ENCODE measurements around the gene TMC4.

GRCh38 chr19:54133957-54134590 is 38.9 kb downstream of the TMC4 start:
- TF ChIP-seq POLR2AphosphoS5 (IDR thresholded peaks at IDR 0.05), result no peak
- TF ChIP-seq CTCF (IDR thresholded peaks at IDR 0.05), result no peak
- TF ChIP-seq POLR2A (IDR thresholded peaks at IDR 0.05), result no peak
